ENCODE results near the gene COQ3.

DNA sequence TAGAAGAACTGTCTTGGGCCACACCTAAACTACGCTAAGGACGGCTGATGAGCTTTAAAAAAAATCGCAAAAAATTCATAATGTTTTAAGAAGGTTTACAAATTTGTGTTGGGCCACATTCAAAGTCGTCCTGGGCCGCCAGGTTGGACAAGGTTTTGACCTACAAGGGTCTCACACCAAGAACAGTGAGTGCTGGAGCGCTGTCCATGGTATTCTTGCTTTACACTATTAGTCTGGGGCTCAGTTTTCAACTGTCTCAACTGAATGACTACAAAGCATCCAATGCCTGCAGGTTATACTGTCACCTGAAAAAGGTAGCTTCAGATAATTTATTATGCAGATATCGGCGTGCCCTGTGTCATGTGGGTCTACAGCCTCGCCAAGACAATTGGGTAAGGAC is 40.9 kb downstream of the COQ3 start:
- TF ChIP-seq POLR2A (IDR thresholded peaks at IDR 0.05; ENCODE audit: low read depth, low read length) (no peak), POLR2AphosphoS5 (IDR thresholded peaks at IDR 0.05; ENCODE audit: low read depth, low read length) (no peak)
